ENCODE results near the gene L3MBTL4.
A peak's percentile ranks its signal among the peaks of the same experiment; 100 is the strongest.
"Not testable (repeated sequence)": the region's sequence is repeated elsewhere in the genome, so short reads cannot be mapped to it uniquely, and the experiment has no call there.

Gene L3MBTL4

DNA sequence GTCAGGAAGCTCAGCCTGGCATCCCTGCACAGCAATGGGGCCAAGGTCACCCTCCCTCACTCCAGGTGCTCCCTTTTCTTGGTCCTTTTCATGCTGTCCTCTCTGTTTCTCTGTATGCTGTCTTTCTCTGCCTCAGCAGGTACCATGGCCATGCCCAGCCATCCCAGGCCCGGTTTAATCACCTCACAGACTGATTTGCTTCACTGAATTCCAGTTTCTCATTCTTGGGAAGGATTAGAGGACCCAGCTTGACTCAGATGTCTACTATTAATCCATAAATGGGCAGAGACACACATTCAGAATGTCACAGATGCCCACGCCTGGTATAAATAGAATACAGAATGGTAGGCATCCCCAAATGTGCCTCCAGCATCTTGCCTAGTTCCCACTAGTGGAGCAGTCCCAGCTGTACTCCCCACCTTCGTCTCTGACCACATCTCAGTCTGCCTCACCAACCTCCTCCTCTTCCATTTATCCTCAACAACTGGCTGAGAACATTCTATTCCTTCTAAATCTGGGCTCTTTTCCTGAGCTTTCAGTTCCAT, 14.2 kb upstream of the L3MBTL4 start:
- no peaks in the 10 kb centered on the region for H3K9me3 ChIP-seq (ENCODE audit: control insufficient read depth, insufficient read depth, low read length)
- H3K27me3 ChIP-seq (ENCODE audit: control insufficient read depth, insufficient read depth, low read length), result no peaks in the 10 kb centered on the region
- H3K36me3 ChIP-seq (ENCODE audit: control insufficient read depth, insufficient read depth, low read length), result no peaks in the 10 kb centered on the region
- H3K4me1 ChIP-seq (ENCODE audit: control insufficient read depth, insufficient read depth, low read length), result no peaks in the 10 kb centered on the region
- H3K4me3 ChIP-seq (ENCODE audit: low read depth, low read length), result no peak overlapping the region
- no peak overlapping the region for H3K9ac ChIP-seq (ENCODE audit: low read depth, low read length)

- Histone ChIP-seq H3K9ac (ENCODE audit: low read depth, low read length) (no peak overlapping the region), H3K27me3 (ENCODE audit: control insufficient read depth, insufficient read depth, low read length) (no peaks in the 10 kb centered on the region), H3K9me3 (ENCODE audit: control insufficient read depth, insufficient read depth, low read length) (no peaks in the 10 kb centered on the region), H3K4me3 (ENCODE audit: low read depth, low read length) (no peak overlapping the region), H3K4me1 (ENCODE audit: control insufficient read depth, insufficient read depth, low read length) (no peaks in the 10 kb centered on the region), H3K36me3 (ENCODE audit: control insufficient read depth, insufficient read depth, low read length) (no peaks in the 10 kb centered on the region)
These were observed 12.6 kb upstream of the L3MBTL4 start for GRCh38 chr18:6427286-6427685.

GRCh38 chr18:6423289-6423688, 8.6 kb upstream of the L3MBTL4 start:
- Histone ChIP-seq H3K4me3 (ENCODE audit: low read depth, low read length) (no peak overlapping the region), H3K9ac (ENCODE audit: low read depth, low read length) (no peak overlapping the region), H3K36me3 (ENCODE audit: control insufficient read depth, insufficient read depth, low read length) (no peaks in the 10 kb centered on the region), H3K27me3 (ENCODE audit: control insufficient read depth, insufficient read depth, low read length) (no peaks in the 10 kb centered on the region), H3K4me1 (ENCODE audit: control insufficient read depth, insufficient read depth, low read length) (no peaks in the 10 kb centered on the region), H3K9me3 (ENCODE audit: control insufficient read depth, insufficient read depth, low read length) (no peaks in the 10 kb centered on the region)

- H3K4me3 ChIP-seq (ENCODE audit: low read depth, low read length), result peak overlapping the region; percentile 67
- H3K9me3 ChIP-seq (ENCODE audit: control insufficient read depth, insufficient read depth, low read length), result no peaks in the 10 kb centered on the region
- H3K4me1 ChIP-seq (ENCODE audit: control insufficient read depth, insufficient read depth, low read length), result no peaks in the 10 kb centered on the region
- no peaks in the 10 kb centered on the region for H3K36me3 ChIP-seq (ENCODE audit: control insufficient read depth, insufficient read depth, low read length)
- H3K27me3 ChIP-seq (ENCODE audit: control insufficient read depth, insufficient read depth, low read length), result peaks cover 15% of the 10 kb centered on the region
- peak overlapping the region; percentile 55 for H3K9ac ChIP-seq (ENCODE audit: low read depth, low read length)
These were observed 491 bp downstream of the L3MBTL4 start for GRCh38 chr18:6414118-6414722.

DNA sequence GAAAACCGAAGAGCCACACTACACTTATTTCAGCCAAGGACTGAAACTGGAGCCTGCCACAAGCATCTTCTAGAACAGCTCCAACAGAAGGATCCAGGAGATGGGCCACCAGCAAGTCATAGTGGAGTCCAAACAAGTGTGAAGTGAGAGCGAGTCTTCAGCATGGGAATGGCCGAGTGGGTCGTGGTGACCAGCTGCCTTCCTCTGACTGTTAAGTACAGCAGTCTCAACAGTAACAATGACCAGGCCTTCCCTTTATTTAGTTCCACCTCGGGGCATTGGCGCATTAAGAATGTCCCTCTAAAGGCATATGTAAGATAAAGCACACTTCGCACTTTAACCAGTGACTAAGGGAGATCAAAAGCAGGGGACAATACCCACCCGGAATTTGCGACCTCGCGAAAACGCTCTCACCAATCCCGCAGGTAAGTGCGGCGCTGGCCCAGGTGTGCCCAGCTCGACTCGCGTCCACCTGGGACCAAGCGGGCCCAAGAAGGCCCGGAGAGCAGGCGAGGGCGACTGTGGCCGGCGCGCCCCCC, 1.1 kb downstream of the L3MBTL4 start:
- H3K27me3 ChIP-seq (ENCODE audit: control insufficient read depth, insufficient read depth, low read length), result peaks cover 15% of the 10 kb centered on the region
- H3K36me3 ChIP-seq (ENCODE audit: control insufficient read depth, insufficient read depth, low read length), result no peaks in the 10 kb centered on the region
- no peak overlapping the region for H3K9ac ChIP-seq (ENCODE audit: low read depth, low read length)
- no peaks in the 10 kb centered on the region for H3K4me1 ChIP-seq (ENCODE audit: control insufficient read depth, insufficient read depth, low read length)
- no peaks in the 10 kb centered on the region for H3K9me3 ChIP-seq (ENCODE audit: control insufficient read depth, insufficient read depth, low read length)
- peak overlapping the region; percentile 67 for H3K4me3 ChIP-seq (ENCODE audit: low read depth, low read length)

- no peak overlapping the region for H3K9ac ChIP-seq (ENCODE audit: low read depth, low read length)
- peak overlapping the region; percentile 67 for H3K4me3 ChIP-seq (ENCODE audit: low read depth, low read length)
- H3K4me1 ChIP-seq (ENCODE audit: control insufficient read depth, insufficient read depth, low read length), result no peaks in the 10 kb centered on the region
- no peaks in the 10 kb centered on the region for H3K9me3 ChIP-seq (ENCODE audit: control insufficient read depth, insufficient read depth, low read length)
- no peaks in the 10 kb centered on the region for H3K36me3 ChIP-seq (ENCODE audit: control insufficient read depth, insufficient read depth, low read length)
- H3K27me3 ChIP-seq (ENCODE audit: control insufficient read depth, insufficient read depth, low read length), result peaks cover 15% of the 10 kb centered on the region
These were observed 1.7 kb downstream of the L3MBTL4 start for GRCh38 chr18:6412933-6413472.

GRCh38 chr18:6411382-6411781, 3.3 kb downstream of the L3MBTL4 start:
- Histone ChIP-seq H3K9ac (ENCODE audit: low read depth, low read length) (no peak overlapping the region), H3K4me1 (ENCODE audit: control insufficient read depth, insufficient read depth, low read length) (no peaks in the 10 kb centered on the region), H3K4me3 (ENCODE audit: low read depth, low read length) (no peak overlapping the region), H3K9me3 (ENCODE audit: control insufficient read depth, insufficient read depth, low read length) (no peaks in the 10 kb centered on the region), H3K36me3 (ENCODE audit: control insufficient read depth, insufficient read depth, low read length) (no peaks in the 10 kb centered on the region), H3K27me3 (ENCODE audit: control insufficient read depth, insufficient read depth, low read length) (peaks cover 15% of the 10 kb centered on the region)

GRCh38 chr18:6409933-6410332, 4.8 kb downstream of the L3MBTL4 start:
- Histone ChIP-seq H3K36me3 (ENCODE audit: control insufficient read depth, insufficient read depth, low read length) (no peaks in the 10 kb centered on the region), H3K4me3 (ENCODE audit: low read depth, low read length) (no peak overlapping the region), H3K4me1 (ENCODE audit: control insufficient read depth, insufficient read depth, low read length) (no peaks in the 10 kb centered on the region)

GRCh38 chr18:6408543-6408942, 6.2 kb downstream of the L3MBTL4 start:
- not testable (repeated sequence) for H3K36me3 ChIP-seq (ENCODE audit: control insufficient read depth, insufficient read depth, low read length); H3K4me3 ChIP-seq (ENCODE audit: low read depth, low read length); H3K9me3 ChIP-seq (ENCODE audit: control insufficient read depth, insufficient read depth, low read length); H3K4me1 ChIP-seq (ENCODE audit: control insufficient read depth, insufficient read depth, low read length); H3K9ac ChIP-seq (ENCODE audit: low read depth, low read length)
- peaks cover 11% of the 10 kb centered on the region for H3K27me3 ChIP-seq (ENCODE audit: control insufficient read depth, insufficient read depth, low read length)

More at GRCh38 chr18:6409933-6410332, 4.8 kb downstream of the L3MBTL4 start:
- peaks cover 15% of the 10 kb centered on the region for H3K27me3 ChIP-seq (ENCODE audit: control insufficient read depth, insufficient read depth, low read length)
- no peaks in the 10 kb centered on the region for H3K9me3 ChIP-seq (ENCODE audit: control insufficient read depth, insufficient read depth, low read length)
- no peak overlapping the region for H3K9ac ChIP-seq (ENCODE audit: low read depth, low read length)

DNA sequence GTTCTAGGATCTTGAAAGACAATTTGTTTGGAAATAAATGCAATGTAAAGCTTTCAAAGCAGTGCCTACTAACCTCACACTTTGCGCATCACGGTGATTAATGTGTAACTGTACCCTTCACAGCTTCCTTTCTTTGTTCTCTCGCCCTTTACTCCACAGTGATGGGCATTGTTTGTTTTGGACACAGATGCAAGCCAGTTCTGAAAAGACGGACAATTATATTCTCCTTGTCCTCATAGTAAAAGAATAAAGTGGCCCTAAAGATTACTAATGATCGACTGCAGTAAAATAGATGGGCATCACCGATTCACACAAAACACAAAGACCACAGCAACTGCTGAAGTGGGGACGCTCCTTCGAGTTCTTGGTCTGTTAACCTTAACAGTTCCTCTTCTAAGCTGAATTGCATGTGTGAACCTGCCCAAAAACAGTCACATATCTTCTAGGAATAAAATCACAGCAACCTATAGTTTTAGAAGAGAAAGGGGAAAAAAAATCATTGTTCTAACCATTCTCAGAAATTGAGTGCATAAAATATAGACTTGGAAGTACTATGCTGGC, 7.7 kb downstream of the L3MBTL4 start:
- H3K36me3 ChIP-seq (ENCODE audit: control insufficient read depth, insufficient read depth, low read length), result no peaks in the 10 kb centered on the region
- no peak overlapping the region for H3K4me3 ChIP-seq (ENCODE audit: low read depth, low read length)
- no peaks in the 10 kb centered on the region for H3K9me3 ChIP-seq (ENCODE audit: control insufficient read depth, insufficient read depth, low read length)
- H3K9ac ChIP-seq (ENCODE audit: low read depth, low read length), result no peak overlapping the region
- H3K4me1 ChIP-seq (ENCODE audit: control insufficient read depth, insufficient read depth, low read length), result no peaks in the 10 kb centered on the region
- H3K27me3 ChIP-seq (ENCODE audit: control insufficient read depth, insufficient read depth, low read length), result no peaks in the 10 kb centered on the region

GRCh38 chr18:6406075-6406909, 8.4 kb downstream of the L3MBTL4 start:
- no peaks in the 10 kb centered on the region for H3K36me3 ChIP-seq (ENCODE audit: control insufficient read depth, insufficient read depth, low read length)
- H3K27me3 ChIP-seq (ENCODE audit: control insufficient read depth, insufficient read depth, low read length), result no peaks in the 10 kb centered on the region
- no peak overlapping the region for H3K4me3 ChIP-seq (ENCODE audit: low read depth, low read length)
- H3K4me1 ChIP-seq (ENCODE audit: control insufficient read depth, insufficient read depth, low read length), result no peaks in the 10 kb centered on the region
- no peak overlapping the region for H3K9ac ChIP-seq (ENCODE audit: low read depth, low read length)
- H3K9me3 ChIP-seq (ENCODE audit: control insufficient read depth, insufficient read depth, low read length), result no peaks in the 10 kb centered on the region
